Neuronal stem cell (in vitro differentiated cells): ENCODE data around the gene ZNRF4.

ENCODE experiments used
- DNase-seq: peaks from one replicate; pipeline ENCODE4 v3.0.0-alpha.2; 2013; ENCODE audit warnings: low spot score
- H2AFZ ChIP-seq: one replicate; pipeline ENCODE4 v1.6.1; 2013; ENCODE audit warnings: mild to moderate bottlenecking, low read length, inconsistent platforms
- H2AK5ac ChIP-seq: 2 replicates; pipeline ENCODE4 v1.6.1; 2013; ENCODE audit warnings: low read depth, mild to moderate bottlenecking, inconsistent platforms, low read length, moderate library complexity, mixed read lengths
- H2BK120ac ChIP-seq: 2 replicates; pipeline ENCODE4 v1.6.1; 2013; ENCODE audit warnings: low read depth, mild to moderate bottlenecking, inconsistent platforms, low read length, moderate library complexity, mixed read lengths
- H2BK12ac ChIP-seq: one replicate; pipeline ENCODE4 v1.6.1; 2013; ENCODE audit warnings: low read length, inconsistent platforms
- H2BK15ac ChIP-seq: 2 replicates; pipeline ENCODE4 v1.6.1; 2013; ENCODE audit warnings: mild to moderate bottlenecking, low read length, inconsistent platforms, mixed read lengths
- H2BK5ac ChIP-seq: one replicate; pipeline ENCODE4 v1.6.1; 2013; ENCODE audit warnings: inconsistent platforms, mild to moderate bottlenecking, low read length, moderate library complexity
- H3K14ac ChIP-seq: one replicate; pipeline ENCODE4 v1.6.1; 2013; ENCODE audit warnings: low read length, inconsistent platforms
- H3K18ac ChIP-seq: 2 replicates; pipeline ENCODE4 v1.6.1; 2013; ENCODE audit warnings: low read length, inconsistent platforms
- H3K23ac ChIP-seq: 2 replicates; pipeline ENCODE4 v1.6.1; 2013; ENCODE audit warnings: low read depth, mild to moderate bottlenecking, mixed read lengths, low read length, inconsistent platforms; ENCODE audit not compliant: poor library complexity
- H3K27ac ChIP-seq: replicated peaks from 3 replicates; pipeline ENCODE4 v1.5.1; 2013; ENCODE audit warnings: low read length, inconsistent platforms
- H3K27me3 ChIP-seq, 3 experiments: 2 replicates each; pipeline ENCODE4 v1.6.1; 2013; ENCODE audit warnings: low read length in 3 of 3, mild to moderate bottlenecking in 2 of 3, inconsistent platforms in 1 of 3, low read depth in 1 of 3, mixed read lengths in 1 of 3, moderate library complexity in 1 of 3; ENCODE audit not compliant: control insufficient read depth in 3 of 3, insufficient read depth in 3 of 3
- H3K36me3 ChIP-seq, 2 donors: replicated peaks in 1 of 2; 2 replicates each; pipeline ENCODE4 v1.6.1; 2013; ENCODE audit warnings: low read length in 2 of 2; ENCODE audit not compliant: control insufficient read depth in 2 of 2, insufficient read depth in 2 of 2
- H3K4ac ChIP-seq: 2 replicates; pipeline ENCODE4 v1.6.1; 2013; ENCODE audit warnings: inconsistent platforms, mild to moderate bottlenecking, low read length, moderate library complexity
- H3K4me1 ChIP-seq, 2 donors: 1 replicate in 1 of 2; 2 replicates in 1 of 2; pipeline ENCODE4 v1.6.1; 2013; ENCODE audit warnings: low read length in 2 of 2, low read depth in 1 of 2; ENCODE audit not compliant: control insufficient read depth in 2 of 2, insufficient read depth in 1 of 2
- H3K4me2 ChIP-seq: one replicate; pipeline ENCODE4 v1.6.1; 2013; ENCODE audit warnings: mild to moderate bottlenecking, low read length, inconsistent platforms; ENCODE audit not compliant: insufficient read depth, poor library complexity, severe bottlenecking
- H3K4me3 ChIP-seq, 2 donors: 2 replicates each; pipeline ENCODE4 v1.5.1; 2013; ENCODE audit warnings: low read length in 2 of 2, mild to moderate bottlenecking in 2 of 2, inconsistent platforms in 1 of 2, moderate library complexity in 1 of 2
- H3K79me1 ChIP-seq: one replicate; pipeline ENCODE4 v1.6.1; 2013; ENCODE audit warnings: low read depth, mild to moderate bottlenecking, inconsistent platforms, low read length, moderate library complexity
- H3K9ac ChIP-seq: one replicate; pipeline ENCODE4 v1.6.1; 2013; ENCODE audit warnings: mild to moderate bottlenecking, low read depth, low read length, inconsistent platforms; ENCODE audit not compliant: poor library complexity
- H3K9me3 ChIP-seq, 2 donors: replicated peaks in 1 of 2; 2 replicates each; pipeline versions ENCODE3 to v1.6.1; 2013; ENCODE audit warnings: low read length in 2 of 2, mild to moderate bottlenecking in 2 of 2, inconsistent platforms in 1 of 2, low read depth in 1 of 2, mixed read lengths in 1 of 2, moderate library complexity in 1 of 2; ENCODE audit not compliant: control insufficient read depth in 2 of 2, insufficient read depth in 1 of 2
- H4K8ac ChIP-seq: one replicate; pipeline ENCODE4 v1.6.1; 2013; ENCODE audit warnings: low read depth, mild to moderate bottlenecking, inconsistent platforms, low read length, moderate library complexity
- H4K91ac ChIP-seq: one replicate; pipeline ENCODE4 v1.6.1; 2013; ENCODE audit warnings: low read length, low read depth, mild to moderate bottlenecking, inconsistent platforms; ENCODE audit not compliant: poor library complexity
- WGBS, 2 donors: extraction: QIAGEN DNeasy Blood & Tissue Kit; methylation state at CpG; one replicate each; pipeline ENCODE4 v1.1.7; 2013; ENCODE audit warnings: missing lambda C conversion rate in 2 of 2, mixed read lengths in 1 of 2; ENCODE audit not compliant: insufficient read length in 2 of 2, insufficient replicate concordance in 1 of 2; ENCODE audit errors: extremely low coverage in 2 of 2; 5-methylcytosine and 5-hydroxymethylcytosine counted together

Gene ZNRF4

DNA sequence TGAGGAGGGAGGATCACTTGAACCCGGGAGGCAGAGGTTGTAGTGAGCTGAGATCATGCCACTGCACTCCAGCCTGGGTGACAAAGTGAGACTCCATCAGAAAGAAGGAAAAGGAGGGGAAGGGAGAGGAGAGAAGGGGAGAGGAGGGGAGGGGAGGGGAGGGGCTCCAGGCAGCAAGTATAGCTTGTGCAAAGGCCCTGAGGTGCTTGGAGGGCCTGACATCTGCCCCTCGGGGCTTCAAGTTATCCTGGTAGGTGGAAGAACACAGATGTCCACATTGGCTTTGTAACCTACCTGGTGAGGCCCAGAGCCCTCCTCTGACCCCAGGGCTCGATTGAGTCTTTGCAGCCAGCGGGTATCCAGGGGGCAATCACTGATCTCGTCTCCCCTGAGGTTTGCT is 11.5 kb upstream of the ZNRF4 start:
- H3K4ac ChIP-seq = no peak overlapping the region
- H3K4me3 ChIP-seq = peak overlapping the region in 1 of 2 donors; percentile 61
- H2AFZ ChIP-seq = no peak overlapping the region
- H3K27me3 ChIP-seq = no peaks in the 10 kb centered on the region
- H4K8ac ChIP-seq = no peak overlapping the region
- H3K27ac ChIP-seq = no peak overlapping the region
- H2AK5ac ChIP-seq = peak overlapping the region; percentile 44
- H3K9me3 ChIP-seq = no peaks in the 10 kb centered on the region
- DNase-seq = no peak
- no peak overlapping the region for H3K14ac ChIP-seq
- no peaks in the 10 kb centered on the region for H3K36me3 ChIP-seq
- no peak overlapping the region for H2BK15ac ChIP-seq
- H2BK5ac ChIP-seq = no peak overlapping the region
- peak overlapping the region; percentile 31 for H3K18ac ChIP-seq
- H3K9ac ChIP-seq = no peak overlapping the region
- no peaks in the 10 kb centered on the region for H3K4me1 ChIP-seq
- no peak overlapping the region for H2BK120ac ChIP-seq
- H2BK12ac ChIP-seq = no peak overlapping the region
- WGBS, 2 donors = no CpG with 5 or more reads among the region's 5 CpGs
- no peak overlapping the region for H3K4me2 ChIP-seq
- H3K79me1 ChIP-seq = no peaks in the 10 kb centered on the region
- H4K91ac ChIP-seq = no peak overlapping the region
- H3K23ac ChIP-seq = no peak overlapping the region

- H3K4me2 ChIP-seq = no peak overlapping the region
- H3K18ac ChIP-seq = peak overlapping the region; percentile 36
- no peaks in the 10 kb centered on the region for H3K9me3 ChIP-seq
- H3K27ac ChIP-seq = no peak overlapping the region
- no peak overlapping the region for H2BK120ac ChIP-seq
- no peak overlapping the region for H4K8ac ChIP-seq
- H3K9ac ChIP-seq = no peak overlapping the region
- no peak overlapping the region for H3K4ac ChIP-seq
- WGBS, 2 donors = no CpG with 5 or more reads among the region's 5 CpGs
- H3K14ac ChIP-seq = no peak overlapping the region
- H2AK5ac ChIP-seq = no peak overlapping the region
- no peak overlapping the region for H2BK5ac ChIP-seq
- no peak overlapping the region for H2BK15ac ChIP-seq
- H3K23ac ChIP-seq = no peak overlapping the region
- no peaks in the 10 kb centered on the region for H3K36me3 ChIP-seq
- H4K91ac ChIP-seq = no peak overlapping the region
- H3K79me1 ChIP-seq = no peaks in the 10 kb centered on the region
- no peak overlapping the region for H2AFZ ChIP-seq
- no peak overlapping the region for H2BK12ac ChIP-seq
- H3K4me1 ChIP-seq = no peaks in the 10 kb centered on the region
- no peaks in the 10 kb centered on the region for H3K27me3 ChIP-seq
- H3K4me3 ChIP-seq = no peak overlapping the region
- DNase-seq = no peak
Observed at GRCh38 chr19:5444431-5444830, 10.8 kb upstream of the ZNRF4 start.

DNA sequence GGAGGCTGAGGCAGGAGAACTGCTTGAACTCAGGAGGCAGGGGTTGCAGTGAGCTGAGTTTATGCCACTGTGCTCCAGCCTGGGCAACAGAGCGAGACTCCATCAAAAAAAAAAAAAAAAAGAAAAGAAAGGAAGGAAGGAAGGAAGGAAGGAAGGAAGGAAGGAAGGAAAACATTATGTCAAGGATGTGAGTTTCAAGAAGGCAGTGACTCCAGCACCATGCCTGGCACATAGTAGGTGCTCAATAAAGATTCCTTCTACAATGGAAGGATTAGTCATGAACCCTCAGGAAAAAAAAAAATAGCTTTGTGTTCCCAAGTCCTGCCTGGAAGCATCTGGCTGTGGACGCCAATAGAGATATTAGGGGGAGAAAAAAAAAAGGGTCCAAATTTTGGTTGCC is 10.1 kb upstream of the ZNRF4 start:
- H2BK15ac ChIP-seq = no peak overlapping the region
- H3K4me3 ChIP-seq = no peak overlapping the region
- no peaks in the 10 kb centered on the region for H3K9me3 ChIP-seq
- H3K4me1 ChIP-seq = no peaks in the 10 kb centered on the region
- H3K9ac ChIP-seq = no peak overlapping the region
- no peak overlapping the region for H3K14ac ChIP-seq
- H3K79me1 ChIP-seq = no peaks in the 10 kb centered on the region
- no peak overlapping the region for H2AK5ac ChIP-seq
- H3K4me2 ChIP-seq = no peak overlapping the region
- no peak overlapping the region for H4K91ac ChIP-seq
- H2BK5ac ChIP-seq = no peak overlapping the region
- no peak overlapping the region for H3K23ac ChIP-seq
- H3K4ac ChIP-seq = no peak overlapping the region
- H2BK120ac ChIP-seq = no peak overlapping the region
- no peak overlapping the region for H3K27ac ChIP-seq
- H3K18ac ChIP-seq = no peak overlapping the region
- H4K8ac ChIP-seq = no peak overlapping the region
- no peak for DNase-seq
- no peak overlapping the region for H2BK12ac ChIP-seq
- H2AFZ ChIP-seq = no peak overlapping the region
- WGBS, 2 donors = no CpG with 5 or more reads among the region's 2 CpGs
- H3K27me3 ChIP-seq = no peaks in the 10 kb centered on the region
- H3K36me3 ChIP-seq = no peaks in the 10 kb centered on the region

- peak overlapping the region; percentile 73 for H3K18ac ChIP-seq
- H3K4ac ChIP-seq = no peak overlapping the region
- H3K27me3 ChIP-seq = no peaks in the 10 kb centered on the region
- DNase-seq = no peak
- no peak overlapping the region for H2BK12ac ChIP-seq
- H2AFZ ChIP-seq = no peak overlapping the region
- no peak overlapping the region for H2BK5ac ChIP-seq
- no peak overlapping the region for H3K23ac ChIP-seq
- H3K4me1 ChIP-seq = no peaks in the 10 kb centered on the region
- H3K4me3 ChIP-seq = no peak overlapping the region
- no CpG with 5 or more reads among the region's 5 CpGs for WGBS, 2 donors
- H3K14ac ChIP-seq = no peak overlapping the region
- H3K79me1 ChIP-seq = no peaks in the 10 kb centered on the region
- no peak overlapping the region for H3K27ac ChIP-seq
- H4K91ac ChIP-seq = no peak overlapping the region
- H3K4me2 ChIP-seq = no peak overlapping the region
- no peaks in the 10 kb centered on the region for H3K9me3 ChIP-seq
- H3K36me3 ChIP-seq = no peaks in the 10 kb centered on the region
- H2BK120ac ChIP-seq = no peak overlapping the region
- H4K8ac ChIP-seq = no peak overlapping the region
- peak overlapping the region; percentile 12 for H2AK5ac ChIP-seq
- no peak overlapping the region for H2BK15ac ChIP-seq
- H3K9ac ChIP-seq = no peak overlapping the region
Observed at GRCh38 chr19:5445561-5446055, 9.6 kb upstream of the ZNRF4 start.
